ENCODE data around the gene REEP1. TPM values are rescaled to one million over a fixed set of nuclear protein-coding genes. Genes with fewer than 3 reads are reported as not detected.

Gene REEP1
- total and polyA plus RNA-seq, 2 of the 8 experiments (the other 6 are each of a cell fraction or from before 2014, with no cell fraction given): 0.74 to 1.5 TPM

- Histone ChIP-seq H4K8ac (ENCODE audit: extremely low read depth, insufficient read depth, low read length) (no peak overlapping the region), H3K18ac (ENCODE audit: extremely low read depth, low read length) (no peak overlapping the region), H3K23me2 (ENCODE audit: low read depth, low read length) (no peaks in the 10 kb centered on the region), H3K4me3 (ENCODE audit: extremely low read depth in 1 of 4, insufficient read depth in 2 of 4, low read depth in 3 of 4, low read length in 4 of 4) (no peak overlapping the region), H3K56ac (replicated peaks; ENCODE audit: insufficient read length, low read depth, low read length) (no peak overlapping the region), H2AFZ (ENCODE audit: low read length) (peak overlapping the region; percentile 91; the same call in 1 of the 2 replicates), H3K79me2 (ENCODE audit: control insufficient read depth in 1 of 2, insufficient read depth in 2 of 2, low read length in 2 of 2) (no peaks in the 10 kb centered on the region), H3K27me3 (replicated peaks in 1 of 4; ENCODE audit: control insufficient read depth in 3 of 4, extremely low read depth in 1 of 4, insufficient read depth in 3 of 4, low read length in 3 of 4) (no peaks in the 10 kb centered on the region), H3K23ac (ENCODE audit: insufficient read length) (no peak overlapping the region), H2BK12ac (ENCODE audit: low read depth, low read length) (no peak overlapping the region), H3K36me3 (ENCODE audit: control insufficient read depth in 2 of 4, insufficient read depth in 4 of 4, low read length in 3 of 4) (no peaks in the 10 kb centered on the region), H2BK15ac (ENCODE audit: low read length) (no peak overlapping the region), H3K4me1 (replicated peaks in 1 of 4; ENCODE audit: control insufficient read depth in 3 of 4, insufficient read depth in 4 of 4, low read length in 3 of 4) (no peaks in the 10 kb centered on the region; a peak in 1 of 7 replicates), H3K79me1 (ENCODE audit: low read depth, low read length) (no peaks in the 10 kb centered on the region), H3K27ac (ENCODE audit: low read depth, low read length) (no peak overlapping the region), H3K9ac (replicated peaks in 1 of 4; ENCODE audit: extremely low read depth in 1 of 4, low read depth in 3 of 4, low read length in 3 of 4) (no peak overlapping the region), H2BK120ac (replicated peaks; ENCODE audit: low read depth, low read length) (no peak overlapping the region), H4K20me1 (replicated peaks in 1 of 2; ENCODE audit: control insufficient read depth in 1 of 2, insufficient read depth in 2 of 2, low read length in 2 of 2) (no peaks in the 10 kb centered on the region), H3K4ac (replicated peaks; ENCODE audit: insufficient read length, low read depth, low read length) (no peak overlapping the region), H3K14ac (ENCODE audit: insufficient read length) (no peak overlapping the region), H4K5ac (ENCODE audit: insufficient read length, low read depth, low read length) (no peak overlapping the region), H3K9me3 (ENCODE audit: insufficient read depth in 2 of 2, low read depth in 1 of 2, low read length in 1 of 2) (peaks cover 3 to 4% of the 10 kb centered on the region in 2 experiments; a peak in 2 of 4 replicates), H2AK5ac (ENCODE audit: low read depth, low read length) (no peak overlapping the region), H4K91ac (replicated peaks; ENCODE audit: insufficient read length, low read length) (no peak overlapping the region), H2BK20ac (ENCODE audit: low read length) (no peak overlapping the region), H3K4me2 (ENCODE audit: insufficient read depth in 1 of 2, low read depth in 2 of 2, low read length in 2 of 2) (no peak overlapping the region), H2BK5ac (ENCODE audit: low read depth, low read length) (no peak overlapping the region)
- WGBS, 2 experiments (ENCODE audit: extremely low coverage in 1 of 2, insufficient coverage in 1 of 2, insufficient read length in 1 of 2, insufficient replicate concordance in 2 of 2, low coverage in 1 of 2, low lambda C conversion rate in 2 of 2, missing lambda C conversion rate in 1 of 2): 39% methylated on average over 4 of the region's 4 CpGs; no CpG with 5 or more reads in 1 of the 2 experiments
- POLR2A ChIA-PET (ENCODE audit: partially characterized antibody): interaction anchor here (0.9 kb wide), 1 partner anchor 68 kb away, joined by 3 read pairs; the partner anchor contains the start of gene KDM3A
- CTCF ChIA-PET (ENCODE audit: partially characterized antibody): interaction anchor here (0.6 to 6.1 kb wide), 36 partner anchors 9 to 1689 kb away, joined by 3 to 65 read pairs (median 5); partner anchors contain the start of gene REEP1
- peak; percentile 83 for FAIRE-seq
- peak in 1 of 2 experiments; percentile 70 for DNase-seq (ENCODE audit: low read depth in 1 of 2, low spot score in 2 of 2)
- TF ChIP-seq SIX5 (IDR thresholded peaks at IDR 0.05; ENCODE audit: low read depth, low read length) (no peak), CREB1 (IDR thresholded peaks at IDR 0.05) (no peak), POU5F1 (IDR thresholded peaks at IDR 0.05; ENCODE audit: low read depth, low read length) (no peak), GABPA (IDR thresholded peaks at IDR 0.05; ENCODE audit: borderline replicate concordance, insufficient read depth, low read length) (no peak), CTCF (IDR thresholded peaks at IDR 0.05; ENCODE audit: control extremely low read depth in 1 of 3, insufficient read depth in 1 of 3, low read depth in 1 of 3, low read length in 3 of 3) (peak; percentile 39 to 83 (median 74)), CHD1 (IDR thresholded peaks at IDR 0.05; ENCODE audit: low read depth, low read length) (no peak), USF2 (IDR thresholded peaks at IDR 0.05; ENCODE audit: low read length) (no peak), CHD2 (IDR thresholded peaks at IDR 0.05; ENCODE audit: low read length) (no peak)
Observed at GRCh38 chr2:86372641-86373502, 35.4 kb upstream of the REEP1 start.

Data from H1 (cell line).